Vagina (tissue), 2 donors: ENCODE results near the gene SH3BP2. TPM values are rescaled to one million over a fixed set of nuclear protein-coding genes. Genes with fewer than 3 reads are reported as not detected.
A peak's percentile ranks its signal among the peaks of the same experiment; 100 is the strongest.
"Not testable (repeated sequence)": the region's sequence is repeated elsewhere in the genome, so short reads cannot be mapped to it uniquely, and the experiment has no call there.

ENCODE experiments used
- DNase-seq, 2 donors: peaks; one replicate each; pipeline ENCODE4 v3.0.0-alpha.2; 2017; ENCODE audit errors: extremely low spot score in 2 of 2
- H3K27ac ChIP-seq: fragments of 200-600 bp; sonication (generic); one replicate; pipeline ENCODE4 v1.5.1; 2019
- H3K27me3 ChIP-seq: fragments of 200-600 bp; sonication (generic); one replicate; pipeline ENCODE4 v1.5.1; 2019
- H3K36me3 ChIP-seq, 2 donors: fragments of 200-600 bp; sonication (generic); one replicate each; pipeline ENCODE4 v1.5.1; 2017 to 2019
- H3K4me1 ChIP-seq: fragments of 200-600 bp; sonication (generic); one replicate; pipeline ENCODE4 v1.5.1; 2019
- H3K4me3 ChIP-seq, 2 donors: fragments of 200-600 bp; sonication (generic); 1 replicate in 1 of 2; 2 replicates in 1 of 2; pipeline ENCODE4 v1.5.1; 2016 to 2019
- H3K9me3 ChIP-seq: fragments of 200-600 bp; sonication (generic); one replicate; pipeline ENCODE4 v1.5.1; 2019
- CTCF ChIP-seq, 3 experiments: fragments of 450-650 bp in 2 of 3; fragments of 200-600 bp in 1 of 3; sonication (generic) in 1 of 3; IDR thresholded peaks; one replicate each; pipeline ENCODE4 v1.5.1; 2017 to 2019; ENCODE audit warnings: antibody characterized with exemption in 3 of 3, mild to moderate bottlenecking in 2 of 3, moderate library complexity in 2 of 3
- POLR2A ChIP-seq, 2 donors: fragments of 450-650 bp; IDR thresholded peaks; one replicate each; pipeline ENCODE4 v1.6.1; 2017; ENCODE audit warnings: antibody characterized with exemption in 2 of 2, mild to moderate bottlenecking in 2 of 2, moderate library complexity in 2 of 2
- POLR2AphosphoS5 ChIP-seq, 2 donors: sonication (generic); formaldehyde crosslinking; IDR thresholded peaks; one replicate each; pipeline ENCODE4 v1.9.0; 2017; ENCODE audit warnings: antibody characterized with exemption in 2 of 2, mild to moderate bottlenecking in 2 of 2, low read depth in 1 of 2; ENCODE audit not compliant: insufficient read depth in 1 of 2
- intact Hi-C: fragments of 100-400 bp; cut with DNase I; formaldehyde crosslinking; loops from one replicate; pipeline ENCODE4 v1.15.1; 2023
- total RNA-seq: library from RNA; depleted of rRNA; stranded (reverse); fragments of >200 nt; gene quantifications from one replicate; pipeline ENCODE4 v1.2.3, GENCODE V29; 2016

The SH3BP2 gene
- total RNA-seq, 1 donor from 2014 or later: 102 TPM

GRCh38 chr4:2757426-2757825 is 35.5 kb upstream of the SH3BP2 start:
- TF ChIP-seq POLR2A (IDR thresholded peaks at IDR 0.05): no peak
- no peak for TF ChIP-seq POLR2AphosphoS5 (IDR thresholded peaks at IDR 0.05; ENCODE audit: insufficient read depth in 1 of 2, low read depth in 1 of 2)
- no peak for TF ChIP-seq CTCF (IDR thresholded peaks at IDR 0.05)
- no peak overlapping the region for H3K4me3 ChIP-seq
- intact Hi-C loops: loop anchor here (10.0 kb wide), 1 partner anchor 177 kb away; no protein-coding TSS in a partner anchor
- H3K27ac ChIP-seq: peak overlapping the region; percentile 60
- peaks cover 36% of the 10 kb centered on the region for H3K4me1 ChIP-seq
- no peaks in the 10 kb centered on the region for H3K27me3 ChIP-seq
- no peaks in the 10 kb centered on the region for H3K36me3 ChIP-seq
- H3K9me3 ChIP-seq: no peaks in the 10 kb centered on the region
- DNase-seq: peak in 1 of 2 donors; percentile 86

GRCh38 chr4:2761035-2761923 is 31.6 kb upstream of the SH3BP2 start:
- H3K27ac ChIP-seq: no peak overlapping the region
- H3K36me3 ChIP-seq: no peaks in the 10 kb centered on the region
- TF ChIP-seq POLR2AphosphoS5 (IDR thresholded peaks at IDR 0.05; ENCODE audit: insufficient read depth in 1 of 2, low read depth in 1 of 2): no peak
- no peak for TF ChIP-seq CTCF (IDR thresholded peaks at IDR 0.05)
- TF ChIP-seq POLR2A (IDR thresholded peaks at IDR 0.05): no peak
- H3K4me3 ChIP-seq: no peak overlapping the region
- DNase-seq: peak in 1 of 2 donors; percentile 85
- no peaks in the 10 kb centered on the region for H3K9me3 ChIP-seq
- intact Hi-C loops: loop anchor here (10.0 kb wide), 1 partner anchor 84 kb away; the partner anchor contains the start of gene ADD1
- no peaks in the 10 kb centered on the region for H3K27me3 ChIP-seq
- H3K4me1 ChIP-seq: peaks cover 5% of the 10 kb centered on the region

- no peak for DNase-seq
- H3K27ac ChIP-seq: no peak overlapping the region
- H3K9me3 ChIP-seq: no peaks in the 10 kb centered on the region
- H3K4me1 ChIP-seq: no peaks in the 10 kb centered on the region
- H3K27me3 ChIP-seq: no peaks in the 10 kb centered on the region
- intact Hi-C loops: loop anchor here (10.0 kb wide), 1 partner anchor 83 kb away; the partner anchor contains the start of gene ADD1
- no peak overlapping the region for H3K4me3 ChIP-seq
- H3K36me3 ChIP-seq: no peaks in the 10 kb centered on the region
- TF ChIP-seq POLR2AphosphoS5 (IDR thresholded peaks at IDR 0.05; ENCODE audit: insufficient read depth in 1 of 2, low read depth in 1 of 2) (no peak), CTCF (IDR thresholded peaks at IDR 0.05) (no peak), POLR2A (IDR thresholded peaks at IDR 0.05) (no peak)
Observed at GRCh38 chr4:2762048-2762447, 30.8 kb upstream of the SH3BP2 start.

GRCh38 chr4:2762486-2763370 is 30.2 kb upstream of the SH3BP2 start:
- not testable (repeated sequence) for H3K27me3 ChIP-seq, H3K9me3 ChIP-seq, H3K36me3 ChIP-seq, H3K4me3 ChIP-seq, DNase-seq, H3K27ac ChIP-seq, H3K4me1 ChIP-seq
- intact Hi-C loops: loop anchor here (10.0 kb wide), 1 partner anchor 82 kb away; the partner anchor contains the start of gene ADD1

- Histone ChIP-seq H3K4me1 (no peaks in the 10 kb centered on the region), H3K9me3 (no peaks in the 10 kb centered on the region), H3K36me3 (no peaks in the 10 kb centered on the region), H3K27me3 (no peaks in the 10 kb centered on the region), H3K4me3 (peak overlapping the region; percentile 46 to 56), H3K27ac (peak overlapping the region; percentile 65)
- no peak for TF ChIP-seq POLR2AphosphoS5 (IDR thresholded peaks at IDR 0.05; ENCODE audit: insufficient read depth in 1 of 2, low read depth in 1 of 2)
- TF ChIP-seq POLR2A (IDR thresholded peaks at IDR 0.05): no peak
- no peak for TF ChIP-seq CTCF (IDR thresholded peaks at IDR 0.05)
- peak in 1 of 2 donors; percentile 88 for DNase-seq
- intact Hi-C loops: loop anchor here (10.0 kb wide), 1 partner anchor 81 kb away; the partner anchor contains the start of gene ADD1
Observed at GRCh38 chr4:2763511-2763967, 29.3 kb upstream of the SH3BP2 start.
